Measurements from ENCODE around the gene THSD4.
"Not testable (repeated sequence)": the region's sequence is repeated elsewhere in the genome, so short reads cannot be mapped to it uniquely, and the experiment has no call there.

THSD4 gene

GRCh38 chr15:71362556-71362955 lies 247.3 kb downstream of the THSD4 start:
- DNase-seq: no peak

- DNase-seq: peak; percentile 97
Observed at GRCh38 chr15:71362987-71363968, 248.0 kb downstream of the THSD4 start.

GRCh38 chr15:71364117-71364584 lies 248.9 kb downstream of the THSD4 start:
- peak; percentile 98 for DNase-seq

GRCh38 chr15:71366522-71366921 lies 251.3 kb downstream of the THSD4 start:
- no peak for DNase-seq

- DNase-seq: no peak
Observed at GRCh38 chr15:71366926-71367325, 251.7 kb downstream of the THSD4 start.

- DNase-seq: not testable (repeated sequence)
Observed at GRCh38 chr15:71367737-71368136, 252.5 kb downstream of the THSD4 start.

GRCh38 chr15:71372769-71373168 lies 257.5 kb downstream of the THSD4 start:
- DNase-seq: not testable (repeated sequence)

GRCh38 chr15:71373917-71374316 lies 258.6 kb downstream of the THSD4 start:
- DNase-seq: no peak

- DNase-seq: no peak
Observed at GRCh38 chr15:71374607-71375352, 259.5 kb downstream of the THSD4 start.

- DNase-seq: no peak
Observed at GRCh38 chr15:71375934-71376333, 260.7 kb downstream of the THSD4 start.

- no peak for DNase-seq
Observed at GRCh38 chr15:71379893-71380292, 264.6 kb downstream of the THSD4 start.

GRCh38 chr15:71380345-71380744 lies 265.1 kb downstream of the THSD4 start:
- no peak for DNase-seq

- no peak for DNase-seq
Observed at GRCh38 chr15:71384501-71384900, 269.2 kb downstream of the THSD4 start.

GRCh38 chr15:71385026-71385425 lies 269.8 kb downstream of the THSD4 start:
- DNase-seq: no peak

GRCh38 chr15:71385457-71385856 lies 270.2 kb downstream of the THSD4 start:
- DNase-seq: no peak

GRCh38 chr15:71386005-71386404 lies 270.7 kb downstream of the THSD4 start:
- DNase-seq: no peak

- DNase-seq: peak; percentile 23
Observed at GRCh38 chr15:71386448-71387236, 271.4 kb downstream of the THSD4 start.

GRCh38 chr15:71387810-71388209 lies 272.5 kb downstream of the THSD4 start:
- DNase-seq: no peak

GRCh38 chr15:71390096-71390495 lies 274.8 kb downstream of the THSD4 start:
- DNase-seq: no peak

GRCh38 chr15:71391421-71392088 lies 276.3 kb downstream of the THSD4 start:
- no peak for DNase-seq

GRCh38 chr15:71392861-71393283 lies 277.6 kb downstream of the THSD4 start:
- no peak for DNase-seq

- DNase-seq: no peak
Observed at GRCh38 chr15:71393383-71393782, 278.1 kb downstream of the THSD4 start.
